Common myeloid progenitor, CD34-positive (primary cell): ENCODE measurements around the gene ALKBH6.

ENCODE experiments used
- CTCF ChIA-PET: fragments of 350-600 bp; sonication (Branson Sonifier 250); formaldehyde crosslinking; loops from one replicate; lab custom pipeline; 2021; ENCODE audit warnings: antibody characterized with exemption; lab: Charles Lee
- POLR2A ChIA-PET: fragments of 350-600 bp; sonication (Branson Sonifier 250); formaldehyde crosslinking; loops from one replicate; lab custom pipeline; 2021; ENCODE audit warnings: antibody characterized with exemption; lab: Charles Lee
- DNase-seq, 3 donors: peaks; one replicate each; pipeline versions ENCODE4 v3.0.0 to v3.0.0-alpha.2; 2013
- H3K27ac ChIP-seq, 2 experiments: 1 replicate in 1 of 2; 2 replicates in 1 of 2; pipeline ENCODE4 v1.7.0; 2013; ENCODE audit warnings: inconsistent platforms in 2 of 2, low read length in 2 of 2, mild to moderate bottlenecking in 2 of 2, low read depth in 1 of 2, moderate library complexity in 1 of 2; ENCODE audit not compliant: severe bottlenecking in 2 of 2, insufficient read depth in 1 of 2, poor library complexity in 1 of 2
- H3K27me3 ChIP-seq, 5 experiments: replicated peaks in 2 of 5; 1 replicate in 3 of 5; 2 replicates in 2 of 5; pipeline versions ENCODE4 v1.6.1 to v1.7.0; 2013; ENCODE audit warnings: low read length in 4 of 5, mild to moderate bottlenecking in 2 of 5, moderate library complexity in 2 of 5, inconsistent platforms in 1 of 5; ENCODE audit not compliant: insufficient read depth in 5 of 5, control insufficient read depth in 4 of 5
- H3K36me3 ChIP-seq, 4 experiments: 1 replicate in 2 of 4; 2 replicates in 2 of 4; pipeline versions ENCODE4 v1.6.1 to v1.7.0; 2013; ENCODE audit warnings: low read length in 3 of 4, control low read depth in 1 of 4, mild to moderate bottlenecking in 1 of 4; ENCODE audit not compliant: control insufficient read depth in 4 of 4, insufficient read depth in 4 of 4
- H3K4me1 ChIP-seq, 4 experiments: 1 replicate in 3 of 4; 2 replicates in 1 of 4; pipeline versions ENCODE4 v1.6.1 to v1.7.1; 2013; ENCODE audit warnings: low read length in 3 of 4, mild to moderate bottlenecking in 3 of 4, control low read depth in 1 of 4, inconsistent platforms in 1 of 4, moderate library complexity in 1 of 4; ENCODE audit not compliant: control insufficient read depth in 4 of 4, insufficient read depth in 4 of 4; ENCODE audit errors: control extremely low read depth in 1 of 4
- H3K4me3 ChIP-seq, 7 experiments: 1 replicate in 4 of 7; 2 replicates in 3 of 7; pipeline versions ENCODE4 v1.5.1 to v1.7.0; 2013; ENCODE audit warnings: mild to moderate bottlenecking in 7 of 7, low read length in 6 of 7, moderate library complexity in 6 of 7, inconsistent platforms in 2 of 7, low read depth in 2 of 7, control low read depth in 1 of 7; ENCODE audit not compliant: insufficient read depth in 4 of 7, control insufficient read depth in 1 of 7; ENCODE audit errors: extremely low read depth in 1 of 7
- H3K9me3 ChIP-seq, 5 experiments: 1 replicate in 4 of 5; 2 replicates in 1 of 5; pipeline versions ENCODE4 v1.6.1 to v1.7.1; 2013; ENCODE audit warnings: low read length in 4 of 5, mild to moderate bottlenecking in 2 of 5, inconsistent platforms in 1 of 5, low read depth in 1 of 5, moderate library complexity in 1 of 5; ENCODE audit not compliant: control insufficient read depth in 4 of 5, insufficient read depth in 2 of 5; ENCODE audit errors: control extremely low read depth in 1 of 5
- WGBS: methylation state at CpG from one replicate; pipeline ENCODE4 v1.1.5; 2013; ENCODE audit not compliant: insufficient coverage; 5-methylcytosine and 5-hydroxymethylcytosine counted together

Gene ALKBH6

DNA sequence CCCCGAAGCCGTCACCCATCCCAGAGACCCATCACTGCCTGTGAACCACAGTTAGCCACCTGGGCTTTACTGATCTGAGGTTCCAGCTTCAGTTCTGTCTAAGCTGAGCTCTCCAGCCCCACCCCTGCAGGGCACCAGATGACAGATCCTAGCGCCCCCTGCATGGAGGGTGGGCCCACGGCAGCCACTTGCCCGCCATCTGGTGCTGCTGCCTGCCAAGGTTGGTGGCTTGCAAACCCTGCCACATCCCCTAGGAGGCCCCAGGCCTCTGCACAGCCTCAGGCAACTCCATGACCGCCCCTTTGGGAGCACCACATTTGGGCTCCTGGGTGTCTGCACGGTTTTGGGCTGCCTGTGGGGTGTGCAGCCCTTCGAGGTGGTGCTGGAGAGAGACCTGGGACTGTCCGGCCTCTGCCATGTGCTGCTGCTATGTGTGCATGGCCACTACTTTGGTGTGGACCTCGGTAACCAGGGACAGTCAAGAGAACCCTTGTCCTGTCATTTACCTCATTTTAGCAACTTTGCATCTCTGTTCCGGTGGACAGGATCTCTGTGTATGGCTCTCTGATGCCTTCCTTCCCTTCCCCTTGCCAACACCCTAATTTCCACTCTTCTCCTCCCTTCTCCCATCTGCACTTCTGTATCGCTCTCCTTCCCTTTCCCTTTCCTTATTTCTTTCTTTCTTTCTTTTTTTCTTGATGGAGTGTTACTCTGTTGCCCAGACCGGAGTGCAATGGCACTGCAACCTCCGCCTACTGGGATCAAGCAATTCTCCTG lies 36.4 kb downstream of the ALKBH6 start:
- ChIA-PET POLR2A (no interaction called here), CTCF (interaction anchor here (1.4 kb wide), 1 partner anchor 10 kb away, joined by 4 read pairs; no protein-coding TSS in a partner anchor)
- peak; percentile 65 to 87 (median 81) for DNase-seq
- no peaks in the 10 kb centered on the region for H3K9me3 ChIP-seq
- no peak overlapping the region for H3K4me3 ChIP-seq
- WGBS: 54% methylated on average over 13 of the region's 14 CpGs
- H3K27ac ChIP-seq: no peak overlapping the region
- no peaks in the 10 kb centered on the region for H3K4me1 ChIP-seq
- peaks cover 0 to 39% (median 3%) of the 10 kb centered on the region in 5 experiments for H3K27me3 ChIP-seq
- H3K36me3 ChIP-seq: no peaks in the 10 kb centered on the region

DNA sequence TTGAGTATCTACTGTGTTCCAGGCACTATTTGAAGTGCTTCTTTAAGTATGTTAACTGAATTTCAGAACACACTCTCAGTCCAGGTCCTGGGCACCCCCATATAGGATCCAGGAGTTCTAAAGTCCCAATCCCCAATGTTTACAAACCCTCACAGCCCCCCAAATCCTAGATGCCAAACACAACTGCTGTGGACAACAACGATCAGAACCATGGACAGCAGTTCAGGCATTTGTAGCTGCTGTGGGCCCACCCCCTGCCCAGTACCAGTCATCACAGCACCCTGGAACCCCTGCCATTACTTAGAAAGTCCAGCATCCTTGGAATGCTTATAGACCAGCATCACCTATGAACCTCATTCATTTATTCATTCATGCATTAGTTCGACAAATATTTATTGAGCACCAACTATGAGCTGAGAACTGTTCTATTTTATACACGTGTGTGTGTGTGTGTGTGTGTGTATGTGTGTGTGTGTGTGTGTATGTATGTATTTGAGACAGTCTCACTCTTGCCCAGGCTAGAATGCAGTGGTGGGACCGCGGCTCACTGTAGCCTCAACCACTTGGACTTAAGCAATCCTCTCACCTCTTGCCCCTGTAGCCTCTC lies 38.3 kb downstream of the ALKBH6 start:
- POLR2A ChIA-PET: no interaction called here
- DNase-seq: peak; percentile 31 to 67 (median 65)
- Histone ChIP-seq H3K27me3 (peaks cover 0 to 31% (median 5%) of the 10 kb centered on the region in 5 experiments), H3K36me3 (no peaks in the 10 kb centered on the region), H3K27ac (no peak overlapping the region), H3K4me3 (no peak overlapping the region), H3K4me1 (no peaks in the 10 kb centered on the region), H3K9me3 (no peaks in the 10 kb centered on the region)
- WGBS: 37% methylated on average over 2 of the region's 5 CpGs
- CTCF ChIA-PET: interaction anchor here (1.4 kb wide), 1 partner anchor 8 kb away, joined by 4 read pairs; no protein-coding TSS in a partner anchor

DNA sequence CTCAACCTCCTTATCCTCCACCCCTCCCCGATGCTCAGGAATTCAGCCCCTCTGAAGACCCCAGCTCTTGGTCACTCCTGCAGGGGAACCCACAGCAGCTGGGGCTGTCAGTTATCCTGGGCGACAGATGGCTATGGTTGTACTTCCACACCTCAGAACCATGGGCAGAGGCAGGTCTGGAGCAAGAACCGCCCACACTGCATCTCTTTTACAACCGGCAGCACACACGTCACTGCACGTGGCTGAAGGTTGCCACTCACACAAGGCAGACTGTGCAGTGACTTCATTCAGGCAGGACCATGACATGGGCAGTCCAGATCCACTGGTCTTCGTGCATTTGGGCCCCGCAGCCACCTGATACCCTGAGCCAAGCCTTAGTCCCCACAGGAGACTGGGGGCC lies 40.5 kb downstream of the ALKBH6 start:
- CTCF ChIA-PET: interaction anchor here (1.1 kb wide), 1 partner anchor 94 kb away, joined by 3 read pairs; no protein-coding TSS in a partner anchor

DNA sequence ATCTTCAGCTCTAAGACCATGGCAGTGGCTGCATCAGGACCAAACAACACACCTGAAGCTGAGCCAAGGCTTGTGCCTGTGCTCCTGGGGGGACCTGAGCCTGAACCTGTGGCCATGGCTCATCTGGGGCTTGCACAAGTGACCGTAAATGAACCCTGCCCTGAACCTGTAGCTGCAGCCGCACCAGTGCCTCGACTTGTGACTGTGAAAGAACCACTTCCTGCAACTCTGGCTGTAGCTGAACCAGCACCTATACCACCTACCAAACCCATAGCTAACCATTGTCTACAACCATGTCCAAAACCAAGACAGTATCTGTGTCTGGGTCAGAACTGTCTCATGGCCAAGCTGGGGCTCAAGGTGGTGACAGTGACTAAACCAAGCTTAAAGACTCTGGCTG lies 47.2 kb downstream of the ALKBH6 start:
- Histone ChIP-seq H3K4me3 (no peak overlapping the region), H3K9me3 (no peaks in the 10 kb centered on the region), H3K36me3 (no peaks in the 10 kb centered on the region), H3K27ac (no peak overlapping the region), H3K4me1 (no peaks in the 10 kb centered on the region), H3K27me3 (peaks cover 0 to 9% (median 4%) of the 10 kb centered on the region in 5 experiments)
- CTCF ChIA-PET: interaction anchor here (1.0 to 2.0 kb wide), 3 partner anchors 8 to 94 kb away, joined by 3 to 4 read pairs (median 4); no protein-coding TSS in a partner anchor
- POLR2A ChIA-PET: interaction anchor here (0.5 kb wide), 1 partner anchor 170 kb away, joined by 3 read pairs; no protein-coding TSS in a partner anchor
- no peak for DNase-seq
- 83% methylated on average over 3 of the region's 3 CpGs for WGBS

More for the DNA sequence above, 40.5 kb downstream of the ALKBH6 start:
- Histone ChIP-seq H3K27ac (no peak overlapping the region), H3K4me3 (no peak overlapping the region), H3K27me3 (peaks cover 0 to 19% (median 6%) of the 10 kb centered on the region in 5 experiments), H3K36me3 (no peaks in the 10 kb centered on the region), H3K9me3 (no peaks in the 10 kb centered on the region), H3K4me1 (no peaks in the 10 kb centered on the region)
- POLR2A ChIA-PET: no interaction called here
- 37% methylated on average over 7 of the region's 8 CpGs for WGBS
- DNase-seq: no peak

DNA sequence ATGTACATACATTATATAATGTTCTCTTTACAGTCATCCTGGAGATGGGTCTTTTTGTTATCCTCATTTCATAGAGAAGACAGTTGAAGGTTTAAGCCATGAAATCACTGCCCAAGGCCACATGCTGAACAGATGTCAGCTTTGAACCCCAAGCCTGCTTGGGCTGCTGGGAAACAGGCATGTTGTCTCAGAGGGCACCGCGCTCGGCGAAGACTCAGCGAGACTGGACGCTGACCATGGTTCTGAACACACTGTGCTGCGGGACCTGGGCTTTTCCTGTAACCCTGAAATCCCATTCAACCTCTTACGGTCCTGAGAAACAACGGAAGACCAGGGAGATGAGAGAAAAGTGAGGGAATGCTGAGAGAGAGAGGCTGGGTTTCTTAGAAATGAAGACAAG lies 50.5 kb downstream of the ALKBH6 start:
- H3K4me1 ChIP-seq: peaks cover 0 to 10% (median 8%) of the 10 kb centered on the region in 4 experiments
- POLR2A ChIA-PET: no interaction called here
- 2% methylated on average over 5 of the region's 9 CpGs for WGBS
- H3K4me3 ChIP-seq: no peak overlapping the region
- peaks cover 0 to 41% (median 11%) of the 10 kb centered on the region in 5 experiments for H3K27me3 ChIP-seq
- no peak overlapping the region for H3K27ac ChIP-seq
- CTCF ChIA-PET: interaction anchor here (1.1 kb wide), 1 partner anchor 16 kb away, joined by 4 read pairs; no protein-coding TSS in a partner anchor
- no peaks in the 10 kb centered on the region for H3K36me3 ChIP-seq
- peaks cover 0 to 2% (median 0%) of the 10 kb centered on the region in 5 experiments for H3K9me3 ChIP-seq
- DNase-seq: peak; percentile 40 to 75 (median 69)

DNA sequence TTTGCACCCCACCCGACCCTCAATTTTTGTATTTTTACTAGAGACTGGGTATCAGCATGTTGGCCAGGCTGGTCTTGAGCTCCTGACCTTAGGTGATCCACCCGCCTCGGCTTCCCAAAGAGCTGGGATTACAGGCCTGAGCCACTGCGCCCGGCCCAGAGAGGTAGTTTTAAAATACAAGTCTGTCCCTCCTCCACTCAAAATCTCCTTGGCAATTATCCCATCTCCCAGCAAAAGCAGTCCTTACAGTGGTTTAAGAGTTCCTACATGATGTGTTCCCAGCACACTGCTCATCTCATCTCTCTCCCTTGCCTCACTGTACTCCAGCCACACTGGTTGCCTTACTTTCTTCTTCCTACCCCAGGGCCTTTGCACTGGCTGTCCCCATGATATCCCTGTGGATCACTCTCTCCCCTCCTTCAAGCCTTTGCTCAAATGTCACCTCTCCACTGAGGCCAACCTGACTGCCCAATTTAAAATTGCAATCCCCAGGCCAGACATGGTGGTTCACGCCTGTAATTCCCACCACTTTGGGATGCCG lies 53.5 kb downstream of the ALKBH6 start:
- H3K4me1 ChIP-seq: peaks cover 0 to 10% (median 8%) of the 10 kb centered on the region in 4 experiments
- no peak overlapping the region for H3K27ac ChIP-seq
- POLR2A ChIA-PET: no interaction called here
- peaks cover 0 to 2% (median 0%) of the 10 kb centered on the region in 5 experiments for H3K9me3 ChIP-seq
- H3K4me3 ChIP-seq: no peak overlapping the region
- DNase-seq: no peak
- peaks cover 0 to 51% (median 15%) of the 10 kb centered on the region in 5 experiments for H3K27me3 ChIP-seq
- no peaks in the 10 kb centered on the region for H3K36me3 ChIP-seq
- CTCF ChIA-PET: interaction anchor here (1.0 kb wide), 1 partner anchor 22 kb away, joined by 3 read pairs; no protein-coding TSS in a partner anchor
- 95% methylated on average over 2 of the region's 7 CpGs for WGBS
